Measurements from ENCODE around the gene CDCP2.
"Not testable (repeated sequence)": the region's sequence is repeated elsewhere in the genome, so short reads cannot be mapped to it uniquely, and the experiment has no call there.

Gene CDCP2

GRCh38 chr1:54107131-54107530 is 45.7 kb downstream of the CDCP2 start:
- DNase-seq (ENCODE audit: low read depth) = no peak
- no peak for TF ChIP-seq CTCF (IDR thresholded peaks at IDR 0.05; ENCODE audit: insufficient read depth, low read depth, low read length, missing control alignments)
- H3K4me3 ChIP-seq (ENCODE audit: low read depth, low read length) = no peak overlapping the region

GRCh38 chr1:54105736-54106269 is 47.0 kb downstream of the CDCP2 start:
- TF ChIP-seq CTCF (IDR thresholded peaks at IDR 0.05; ENCODE audit: insufficient read depth, low read depth, low read length, missing control alignments) = no peak

GRCh38 chr1:54105080-54105479 is 47.7 kb downstream of the CDCP2 start:
- no peak for TF ChIP-seq CTCF (IDR thresholded peaks at IDR 0.05; ENCODE audit: insufficient read depth, low read depth, low read length, missing control alignments)
- DNase-seq (ENCODE audit: low read depth) = no peak
- H3K4me3 ChIP-seq (ENCODE audit: low read depth, low read length) = no peak overlapping the region

More at GRCh38 chr1:54105736-54106269, 47.0 kb downstream of the CDCP2 start:
- no peak overlapping the region for H3K4me3 ChIP-seq (ENCODE audit: low read depth, low read length)
- no peak for DNase-seq (ENCODE audit: low read depth)

GRCh38 chr1:54104613-54105012 is 48.2 kb downstream of the CDCP2 start:
- not testable (repeated sequence) for DNase-seq (ENCODE audit: low read depth); H3K4me3 ChIP-seq (ENCODE audit: low read depth, low read length)

- TF ChIP-seq CTCF (IDR thresholded peaks at IDR 0.05; ENCODE audit: insufficient read depth, low read depth, low read length, missing control alignments) = no peak
- no peak overlapping the region for H3K4me3 ChIP-seq (ENCODE audit: low read depth, low read length)
- no peak for DNase-seq (ENCODE audit: low read depth)
These were observed 49.4 kb downstream of the CDCP2 start for GRCh38 chr1:54103414-54103813.

- no peak overlapping the region for H3K4me3 ChIP-seq (ENCODE audit: low read depth, low read length)
- DNase-seq (ENCODE audit: low read depth) = no peak
- TF ChIP-seq CTCF (IDR thresholded peaks at IDR 0.05; ENCODE audit: insufficient read depth, low read depth, low read length, missing control alignments) = no peak
These were observed 52.3 kb downstream of the CDCP2 start for GRCh38 chr1:54100500-54100899.

- TF ChIP-seq CTCF (IDR thresholded peaks at IDR 0.05; ENCODE audit: insufficient read depth, low read depth, low read length, missing control alignments) = no peak
- no peak overlapping the region for H3K4me3 ChIP-seq (ENCODE audit: low read depth, low read length)
These were observed 53.7 kb downstream of the CDCP2 start for GRCh38 chr1:54099061-54099610.

More at GRCh38 chr1:54099061-54099610, 53.7 kb downstream of the CDCP2 start:
- no peak for DNase-seq (ENCODE audit: low read depth)

Data from GM12865 (cell line).